Testis (tissue), 3 donors: ENCODE measurements around the gene FOXF2. TPM values are rescaled to one million over a fixed set of nuclear protein-coding genes. Genes with fewer than 3 reads are reported as not detected.
"Not testable (repeated sequence)": the region's sequence is repeated elsewhere in the genome, so short reads cannot be mapped to it uniquely, and the experiment has no call there.

Experiments used
- DNase-seq: peaks from one replicate; pipeline ENCODE4 v3.0.0-alpha.2; 2019
- H3K27ac ChIP-seq, 2 donors: fragments of 200-600 bp; sonication (generic); one replicate each; pipeline ENCODE4 v1.5.1; 2019
- H3K27me3 ChIP-seq: fragments of 200-600 bp; sonication (generic); one replicate; pipeline ENCODE4 v1.5.1; 2019
- H3K36me3 ChIP-seq: fragments of 200-600 bp; sonication (generic); one replicate; pipeline ENCODE4 v1.5.1; 2017; ENCODE audit warnings: low read depth; ENCODE audit errors: missing control alignments
- H3K4me1 ChIP-seq: fragments of 200-600 bp; sonication (generic); one replicate; pipeline ENCODE4 v1.5.1; 2019
- H3K4me3 ChIP-seq, 2 donors: fragments of 200-600 bp; sonication (generic); one replicate each; pipeline ENCODE4 v1.5.1; 2017 to 2019
- H3K9me3 ChIP-seq: fragments of 200-600 bp; sonication (generic); one replicate; pipeline ENCODE4 v1.5.1; 2017
- CTCF ChIP-seq, 3 experiments: fragments of 450-650 bp in 2 of 3; fragments of 200-600 bp in 1 of 3; sonication (generic) in 1 of 3; IDR thresholded peaks; one replicate each; pipeline ENCODE4 v1.5.1; 2016 to 2019; ENCODE audit warnings: antibody characterized with exemption in 3 of 3, mild to moderate bottlenecking in 2 of 3, moderate library complexity in 1 of 3
- POLR2A ChIP-seq: fragments of 450-650 bp; IDR thresholded peaks from one replicate; pipeline ENCODE4 v1.6.1; 2017; ENCODE audit warnings: antibody characterized with exemption, mild to moderate bottlenecking, moderate library complexity
- WGBS, 2 donors: methylation state at CpG; one replicate each; pipeline ENCODE4 v1.1.5; 2018; 5-methylcytosine and 5-hydroxymethylcytosine counted together
- intact Hi-C: fragments of 100-400 bp; cut with DNase I; formaldehyde crosslinking; loops from one replicate; pipeline ENCODE4 v1.15.1; 2023; ENCODE audit warnings: low total_unique reads
- polyA plus RNA-seq: library from polyadenylated mRNA; stranded (reverse); fragments of 350-450 nt; fragmentation: Illumina TruSeq; extraction: RNeasy Lipid Tissue Mini Kit (QIAGEN cat#74804); gene quantifications from one replicate; pipeline ENCODE4 v1.2.3, GENCODE V29; 2014; ENCODE audit warnings: low read depth, low replicate concordance; ENCODE audit not compliant: insufficient read depth
- total RNA-seq, 2 donors: library from RNA; depleted of rRNA; stranded (reverse); fragments of >200 nt; gene quantifications; one replicate each; pipeline ENCODE4 v1.2.3, GENCODE V29; 2016

The FOXF2 gene
- total and polyA plus RNA-seq, 3 donors from 2014 or later = 1.2 to 4.7 (median 3.3) TPM

- Histone ChIP-seq H3K27me3 (no peaks in the 10 kb centered on the region), H3K4me3 (no peak overlapping the region), H3K36me3 (no peaks in the 10 kb centered on the region), H3K9me3 (no peaks in the 10 kb centered on the region), H3K27ac (no peak overlapping the region), H3K4me1 (no peaks in the 10 kb centered on the region)
- DNase-seq = no peak
- intact Hi-C loops = no loop called here
- TF ChIP-seq POLR2A = no peak
- TF ChIP-seq CTCF (IDR thresholded peaks at IDR 0.05) = no peak
- WGBS, 2 donors = 92 to 95% methylated on average over 9 of the region's 9 CpGs
Observed at GRCh38 chr6:1367771-1368170, 21.6 kb upstream of the FOXF2 start.

- DNase-seq = no peak
- no peak for TF ChIP-seq CTCF (IDR thresholded peaks at IDR 0.05)
- TF ChIP-seq POLR2A = no peak
- Histone ChIP-seq H3K27ac (no peak overlapping the region), H3K4me3 (no peak overlapping the region), H3K4me1 (no peaks in the 10 kb centered on the region), H3K36me3 (no peaks in the 10 kb centered on the region), H3K9me3 (no peaks in the 10 kb centered on the region), H3K27me3 (no peaks in the 10 kb centered on the region)
- WGBS, 2 donors = 91 to 92% methylated on average over 9 of the region's 9 CpGs
- intact Hi-C loops = no loop called here
Observed at GRCh38 chr6:1368940-1369339, 20.4 kb upstream of the FOXF2 start.

GRCh38 chr6:1369695-1370094, 19.7 kb upstream of the FOXF2 start:
- H3K9me3 ChIP-seq, H3K27me3 ChIP-seq, H3K27ac ChIP-seq, H3K4me3 ChIP-seq, H3K4me1 ChIP-seq, DNase-seq, intact Hi-C loops, H3K36me3 ChIP-seq: not testable (repeated sequence)
- WGBS, 2 donors = 86 to 88% methylated on average over 1 of the region's 1 CpG

GRCh38 chr6:1371933-1372332, 17.4 kb upstream of the FOXF2 start:
- no peaks in the 10 kb centered on the region for H3K36me3 ChIP-seq
- H3K4me1 ChIP-seq = no peaks in the 10 kb centered on the region
- no peaks in the 10 kb centered on the region for H3K27me3 ChIP-seq
- TF ChIP-seq POLR2A (no peak), CTCF (IDR thresholded peaks at IDR 0.05) (no peak)
- no peaks in the 10 kb centered on the region for H3K9me3 ChIP-seq
- WGBS, 2 donors = 71 to 85% methylated on average over 1 of the region's 1 CpG
- intact Hi-C loops = no loop called here
- no peak overlapping the region for H3K27ac ChIP-seq
- H3K4me3 ChIP-seq = no peak overlapping the region
- no peak for DNase-seq

GRCh38 chr6:1372690-1373089, 16.7 kb upstream of the FOXF2 start:
- Histone ChIP-seq H3K9me3 (no peaks in the 10 kb centered on the region), H3K4me1 (no peaks in the 10 kb centered on the region), H3K27ac (no peak overlapping the region), H3K4me3 (no peak overlapping the region), H3K27me3 (no peaks in the 10 kb centered on the region), H3K36me3 (no peaks in the 10 kb centered on the region)
- TF ChIP-seq CTCF (IDR thresholded peaks at IDR 0.05) (no peak), POLR2A (no peak)
- DNase-seq = no peak
- intact Hi-C loops = no loop called here
- WGBS, 2 donors = 86% methylated on average over 1 of the region's 1 CpG
